Measurements from ENCODE around the gene KIF25.

DNA sequence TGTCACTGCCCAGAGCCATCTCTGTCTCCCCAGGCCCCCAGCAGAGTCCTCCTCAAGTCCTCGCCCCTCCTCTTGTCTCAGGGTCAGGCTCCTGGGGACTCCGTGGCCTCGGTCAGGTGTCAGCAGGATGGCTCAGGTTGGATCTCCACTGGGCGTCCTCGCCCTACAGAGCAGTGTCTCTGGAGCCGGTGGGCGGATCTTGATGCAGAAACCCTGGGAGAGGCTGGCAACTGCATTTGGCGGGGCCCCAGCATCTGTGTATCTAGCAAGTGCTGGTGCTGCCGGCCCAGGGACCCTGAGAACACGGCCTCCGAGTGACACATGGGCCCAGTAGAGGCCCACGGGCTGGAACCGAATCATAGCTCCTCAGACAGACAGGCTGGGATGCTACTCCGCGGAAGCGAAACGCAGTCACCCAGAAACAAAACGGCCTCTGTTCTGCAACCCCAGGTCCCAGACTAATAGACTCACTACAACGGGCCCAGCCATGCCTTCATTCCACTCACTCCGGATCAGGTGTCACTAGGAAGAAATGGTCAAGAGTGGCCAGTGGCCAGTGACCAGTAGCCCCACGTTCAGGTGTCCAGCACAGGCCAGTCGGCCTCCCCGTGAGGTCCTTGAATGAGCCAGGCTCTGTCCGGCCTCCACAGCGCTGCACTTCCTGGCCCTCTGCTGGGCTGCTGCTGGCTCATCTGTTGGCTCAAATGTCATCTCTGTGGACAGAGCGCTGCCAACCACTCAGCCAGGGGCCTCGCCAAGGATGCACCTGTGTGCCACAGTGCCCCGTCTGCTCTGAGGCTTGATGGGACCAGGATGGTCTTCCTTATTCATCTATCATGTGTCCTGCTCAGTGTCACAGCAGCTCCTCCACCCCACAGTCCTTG, 94.2 kb downstream of the KIF25 start:
- TF ChIP-seq EZH2 (IDR thresholded peaks at IDR 0.05; ENCODE audit: low read depth), result no peak
- TF ChIP-seq, protein P1, sequence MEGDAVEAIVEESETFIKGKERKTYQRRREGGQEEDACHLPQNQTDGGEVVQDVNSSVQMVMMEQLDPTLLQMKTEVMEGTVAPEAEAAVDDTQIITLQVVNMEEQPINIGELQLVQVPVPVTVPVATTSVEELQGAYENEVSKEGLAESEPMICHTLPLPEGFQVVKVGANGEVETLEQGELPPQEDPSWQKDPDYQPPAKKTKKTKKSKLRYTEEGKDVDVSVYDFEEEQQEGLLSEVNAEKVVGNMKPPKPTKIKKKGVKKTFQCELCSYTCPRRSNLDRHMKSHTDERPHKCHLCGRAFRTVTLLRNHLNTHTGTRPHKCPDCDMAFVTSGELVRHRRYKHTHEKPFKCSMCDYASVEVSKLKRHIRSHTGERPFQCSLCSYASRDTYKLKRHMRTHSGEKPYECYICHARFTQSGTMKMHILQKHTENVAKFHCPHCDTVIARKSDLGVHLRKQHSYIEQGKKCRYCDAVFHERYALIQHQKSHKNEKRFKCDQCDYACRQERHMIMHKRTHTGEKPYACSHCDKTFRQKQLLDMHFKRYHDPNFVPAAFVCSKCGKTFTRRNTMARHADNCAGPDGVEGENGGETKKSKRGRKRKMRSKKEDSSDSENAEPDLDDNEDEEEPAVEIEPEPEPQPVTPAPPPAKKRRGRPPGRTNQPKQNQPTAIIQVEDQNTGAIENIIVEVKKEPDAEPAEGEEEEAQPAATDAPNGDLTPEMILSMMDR (conservative IDR thresholded peaks at IDR 0.05), result no peak
